Tibial nerve (tissue), 4 donors: ENCODE measurements around the gene ZBTB40.

Experiments used
- EP300 ChIP-seq, 2 donors: sonication (generic); formaldehyde crosslinking; IDR thresholded peaks; one replicate each; pipeline ENCODE4 v1.6.1; 2017; ENCODE audit warnings: antibody characterized with exemption in 2 of 2, mild to moderate bottlenecking in 1 of 2
- POLR2A ChIP-seq, 2 donors: fragments of 450-650 bp; IDR thresholded peaks; one replicate each; pipeline ENCODE4 v1.6.1; 2017; ENCODE audit warnings: antibody characterized with exemption in 2 of 2, mild to moderate bottlenecking in 2 of 2, moderate library complexity in 2 of 2
- TF ChIP-seq, protein P1 (sequence below), 5 experiments: fragments of 200-600 bp in 3 of 5; fragments of 450-650 bp in 2 of 5; sonication (generic) in 3 of 5; IDR thresholded peaks; one replicate each; pipeline ENCODE4 v1.5.1; 2016 to 2019; ENCODE audit warnings: antibody characterized with exemption in 5 of 5, mild to moderate bottlenecking in 3 of 5, moderate library complexity in 2 of 5

GRCh38 chr1:22453181-22453580 is 1.5 kb downstream of the ZBTB40 start:
- TF ChIP-seq, protein P1, sequence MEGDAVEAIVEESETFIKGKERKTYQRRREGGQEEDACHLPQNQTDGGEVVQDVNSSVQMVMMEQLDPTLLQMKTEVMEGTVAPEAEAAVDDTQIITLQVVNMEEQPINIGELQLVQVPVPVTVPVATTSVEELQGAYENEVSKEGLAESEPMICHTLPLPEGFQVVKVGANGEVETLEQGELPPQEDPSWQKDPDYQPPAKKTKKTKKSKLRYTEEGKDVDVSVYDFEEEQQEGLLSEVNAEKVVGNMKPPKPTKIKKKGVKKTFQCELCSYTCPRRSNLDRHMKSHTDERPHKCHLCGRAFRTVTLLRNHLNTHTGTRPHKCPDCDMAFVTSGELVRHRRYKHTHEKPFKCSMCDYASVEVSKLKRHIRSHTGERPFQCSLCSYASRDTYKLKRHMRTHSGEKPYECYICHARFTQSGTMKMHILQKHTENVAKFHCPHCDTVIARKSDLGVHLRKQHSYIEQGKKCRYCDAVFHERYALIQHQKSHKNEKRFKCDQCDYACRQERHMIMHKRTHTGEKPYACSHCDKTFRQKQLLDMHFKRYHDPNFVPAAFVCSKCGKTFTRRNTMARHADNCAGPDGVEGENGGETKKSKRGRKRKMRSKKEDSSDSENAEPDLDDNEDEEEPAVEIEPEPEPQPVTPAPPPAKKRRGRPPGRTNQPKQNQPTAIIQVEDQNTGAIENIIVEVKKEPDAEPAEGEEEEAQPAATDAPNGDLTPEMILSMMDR (IDR thresholded peaks at IDR 0.05), result no peak
- TF ChIP-seq POLR2A (IDR thresholded peaks at IDR 0.05), result no peak
- TF ChIP-seq EP300 (IDR thresholded peaks at IDR 0.05), result no peak
